HuH-7 (cell line): Measurements from ENCODE around the gene UCN.
"Not testable (repeated sequence)": the region's sequence is repeated elsewhere in the genome, so short reads cannot be mapped to it uniquely, and the experiment has no call there.

Source experiments
- DNase-seq: peaks from one replicate; pipeline ENCODE4 v3.0.0; 2011; ENCODE audit warnings: low spot score

The UCN gene

DNA sequence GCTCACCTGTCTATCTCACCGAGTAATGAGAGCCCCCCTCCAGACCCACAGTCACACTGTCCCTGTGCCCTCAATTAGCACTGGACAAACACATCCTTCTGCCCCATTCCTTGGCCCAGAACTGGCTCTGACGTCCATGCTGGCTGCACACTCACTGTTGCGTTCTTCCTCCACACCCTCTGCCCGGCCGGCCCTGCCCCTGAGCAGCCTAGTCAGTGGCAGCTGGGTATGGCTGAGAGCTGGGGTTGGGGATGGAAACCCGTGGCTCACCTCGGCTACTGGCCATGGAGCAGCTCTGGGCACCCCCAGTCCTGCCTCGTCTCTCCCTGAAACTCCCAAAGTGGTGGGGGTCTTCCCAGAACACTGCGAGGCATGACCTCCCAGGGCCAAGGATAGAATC lies 6.5 kb upstream of the UCN start:
- no peak for DNase-seq

DNA sequence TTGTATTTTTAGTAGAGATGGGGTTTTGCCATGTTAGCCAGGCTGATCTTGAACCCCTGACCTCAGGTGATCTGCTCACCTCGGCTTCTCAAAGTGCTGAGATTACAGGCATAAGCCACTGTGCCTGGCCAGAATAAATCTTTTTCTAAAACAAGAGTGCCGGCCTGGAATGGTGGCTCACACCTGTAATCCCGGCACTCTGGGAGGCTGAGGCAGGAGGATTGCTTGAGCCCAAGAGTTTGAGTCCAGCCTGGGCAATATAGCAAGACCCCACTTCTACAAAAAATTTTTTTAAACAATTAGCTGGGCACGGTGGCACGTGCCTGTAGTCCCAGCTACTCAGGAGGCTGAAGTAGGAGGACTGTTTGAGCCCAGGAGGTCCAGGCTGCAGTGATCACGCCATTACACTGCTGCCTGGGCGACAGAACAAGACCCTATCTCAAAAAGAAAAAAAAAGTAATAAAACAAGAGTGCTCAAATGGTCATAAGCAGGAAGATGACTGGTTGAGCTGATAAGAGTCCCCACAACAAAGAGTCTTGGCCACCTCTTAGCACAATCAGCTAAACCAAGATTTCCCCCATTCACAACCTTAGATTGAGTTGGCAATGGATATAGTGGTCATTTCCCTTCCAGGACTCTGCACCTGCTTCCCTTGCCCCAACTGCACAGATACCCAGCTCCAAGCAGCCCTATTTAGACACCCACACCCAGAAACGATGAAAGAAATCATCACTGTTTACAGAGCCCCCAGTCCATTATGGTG lies 5.8 kb upstream of the UCN start:
- no peak for DNase-seq

DNA sequence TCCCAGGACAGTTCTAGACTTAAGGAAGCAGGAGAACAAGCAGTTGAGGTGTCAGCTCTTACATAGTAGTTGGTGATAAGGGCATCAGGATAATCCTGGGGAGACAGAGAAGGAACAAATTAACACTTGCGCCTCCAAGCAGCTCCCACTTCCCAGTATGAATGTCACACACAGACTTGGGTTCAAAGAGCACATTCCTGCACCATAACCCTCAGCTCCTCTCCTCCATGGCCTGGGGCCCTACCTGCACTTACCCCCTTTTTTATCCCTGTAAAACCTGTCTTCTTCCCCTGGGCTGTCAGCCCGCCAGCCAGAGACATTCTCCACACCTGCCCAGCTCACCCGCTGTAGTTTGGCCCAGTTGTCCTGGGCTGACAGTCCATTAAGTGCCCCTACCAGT lies 3.9 kb upstream of the UCN start:
- DNase-seq: no peak

DNA sequence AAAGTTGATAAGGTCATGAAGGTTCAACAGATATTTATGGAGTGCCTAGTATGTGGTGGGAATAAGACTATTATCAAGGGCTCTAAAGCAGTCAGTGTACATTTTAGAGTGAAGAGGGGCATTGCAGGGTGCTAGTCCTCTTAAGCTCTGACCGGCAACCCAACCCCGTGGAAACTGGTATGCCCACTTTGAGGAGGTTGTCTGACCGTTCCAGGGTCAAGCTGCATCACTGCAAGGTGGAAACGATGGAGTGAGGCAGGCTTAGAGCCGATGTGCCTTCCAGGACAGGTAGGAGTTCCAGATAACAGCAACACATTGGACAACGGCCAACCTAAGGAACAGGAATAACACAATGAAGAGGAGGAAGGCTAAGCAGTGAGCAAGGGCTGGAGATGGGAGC lies 1.4 kb upstream of the UCN start:
- DNase-seq: no peak

DNA sequence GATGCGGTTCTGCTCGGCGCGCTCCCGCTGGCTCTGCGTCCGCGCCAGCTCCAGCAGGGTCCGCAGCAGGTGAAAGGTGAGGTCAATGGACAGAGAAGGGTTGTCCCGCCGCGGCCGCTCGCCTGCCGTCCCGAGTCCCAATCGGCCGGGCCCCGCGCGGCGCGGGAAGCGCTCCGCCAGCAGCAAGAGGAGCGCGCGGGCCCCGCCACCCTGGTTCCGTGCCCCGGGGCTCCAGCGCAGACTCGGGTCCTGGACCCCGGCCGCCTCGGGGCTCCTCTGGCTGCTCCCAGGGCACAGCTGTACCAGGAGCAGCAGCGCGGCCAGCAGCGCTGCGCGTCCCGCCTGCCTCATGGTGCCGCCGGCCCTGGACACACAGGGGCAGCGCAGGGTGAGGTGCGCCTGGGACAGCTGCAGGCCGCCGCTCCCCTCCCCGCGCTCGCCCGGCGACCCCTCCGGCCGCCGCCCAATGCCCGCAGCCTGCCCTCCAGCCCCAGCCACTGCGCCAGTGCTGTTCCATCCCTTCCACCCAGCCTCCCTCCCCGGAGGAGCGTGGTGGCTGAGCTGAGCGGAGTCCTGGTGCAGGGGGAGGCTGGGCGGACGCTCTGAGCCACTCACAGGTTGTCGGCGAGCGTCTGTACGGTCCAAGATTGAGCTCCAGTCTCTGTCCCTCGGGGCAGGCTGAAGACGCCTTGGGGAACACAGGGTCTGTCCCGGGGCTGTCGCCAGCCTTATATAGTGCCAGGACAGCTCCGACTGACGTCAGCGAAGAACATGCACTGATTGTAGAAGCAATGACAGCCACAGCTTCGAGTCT lies 493 bp downstream of the UCN start:
- DNase-seq: no peak

DNA sequence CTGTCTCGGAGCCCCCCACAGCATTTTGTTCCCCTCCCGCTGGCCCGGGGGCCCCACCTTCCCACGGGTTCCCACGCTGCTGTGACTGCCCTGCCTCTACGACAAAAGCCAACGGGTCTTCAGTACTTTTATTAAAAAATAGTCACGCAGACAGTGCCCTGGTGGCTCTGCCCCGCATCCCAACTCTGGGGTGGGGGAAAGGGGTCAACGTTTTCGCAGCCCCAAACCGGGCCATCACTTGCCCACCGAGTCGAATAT lies 1.0 kb downstream of the UCN start:
- DNase-seq: no peak

DNA sequence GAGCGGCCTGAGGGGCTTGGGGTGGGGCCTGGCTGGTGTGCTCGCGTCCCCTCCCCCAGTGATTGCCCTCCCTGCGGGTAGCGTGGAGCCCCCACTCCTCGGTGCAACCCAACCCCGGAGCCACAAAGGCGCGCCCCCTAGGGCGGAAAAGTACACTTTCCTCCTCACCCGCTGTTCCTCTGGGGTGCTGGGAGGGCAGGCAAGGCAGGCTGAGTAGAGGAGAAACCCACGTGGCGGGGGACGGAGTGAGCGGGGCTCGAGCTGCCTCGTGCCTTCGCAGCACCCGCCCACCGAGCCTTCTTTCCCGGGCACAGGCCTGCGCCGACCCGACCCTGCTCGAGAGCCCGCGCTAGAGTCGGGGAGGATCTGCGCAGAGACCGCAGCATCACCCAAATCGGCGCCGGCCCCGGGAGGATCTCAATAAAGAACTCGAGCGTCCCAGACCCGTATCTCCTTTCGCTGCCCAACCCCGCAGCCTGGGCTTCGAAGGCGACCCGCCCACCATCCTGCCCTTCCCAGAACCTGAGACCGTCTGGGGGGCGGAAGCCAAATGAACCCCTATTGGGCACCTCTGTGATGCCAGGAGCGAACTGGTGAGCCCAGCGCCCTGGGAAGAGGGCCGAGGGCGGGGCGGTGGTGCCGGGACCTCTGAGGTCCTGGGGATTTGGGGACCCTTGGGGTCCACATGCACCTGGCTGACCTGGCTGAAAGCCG lies 1.5 kb downstream of the UCN start:
- DNase-seq: no peak

DNA sequence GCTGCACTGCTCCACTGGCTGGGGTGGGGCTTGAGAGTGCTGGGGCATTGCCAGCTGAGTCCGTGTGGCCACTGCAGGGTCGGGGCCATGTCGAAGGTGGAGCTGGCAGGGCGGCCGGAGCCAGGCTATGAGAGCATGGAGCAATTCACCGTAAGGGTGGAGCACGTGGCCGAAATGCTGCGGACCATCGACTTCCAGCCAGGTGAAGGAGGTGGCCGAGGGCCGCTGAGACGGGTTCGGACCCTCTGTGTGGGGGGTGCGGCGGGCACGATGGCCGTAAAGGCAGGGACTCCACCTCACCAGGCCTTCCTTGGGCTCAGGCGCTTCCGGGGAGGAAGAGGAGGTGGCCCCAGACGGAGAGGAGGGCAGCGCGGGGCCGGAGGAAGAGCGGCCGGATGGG lies 2.1 kb downstream of the UCN start:
- no peak for DNase-seq

DNA sequence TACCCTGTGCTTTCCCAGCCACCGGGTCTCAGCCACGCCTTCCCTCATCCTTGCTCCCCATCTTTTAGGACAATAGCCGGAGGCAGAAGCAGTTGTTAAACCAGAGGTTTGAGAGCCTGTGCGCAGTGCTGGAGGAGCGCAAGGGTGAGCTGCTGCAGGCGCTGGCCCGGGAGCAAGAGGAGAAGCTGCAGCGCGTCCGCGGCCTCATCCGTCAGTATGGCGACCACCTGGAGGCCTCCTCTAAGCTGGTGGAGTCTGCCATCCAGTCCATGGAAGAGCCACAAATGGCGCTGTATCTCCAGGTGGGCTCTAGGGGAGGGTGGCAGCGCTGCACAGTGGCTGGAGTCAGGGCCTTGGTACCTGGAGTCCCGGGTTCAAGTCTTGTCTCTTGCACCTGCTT lies 2.7 kb downstream of the UCN start:
- DNase-seq: no peak

DNA sequence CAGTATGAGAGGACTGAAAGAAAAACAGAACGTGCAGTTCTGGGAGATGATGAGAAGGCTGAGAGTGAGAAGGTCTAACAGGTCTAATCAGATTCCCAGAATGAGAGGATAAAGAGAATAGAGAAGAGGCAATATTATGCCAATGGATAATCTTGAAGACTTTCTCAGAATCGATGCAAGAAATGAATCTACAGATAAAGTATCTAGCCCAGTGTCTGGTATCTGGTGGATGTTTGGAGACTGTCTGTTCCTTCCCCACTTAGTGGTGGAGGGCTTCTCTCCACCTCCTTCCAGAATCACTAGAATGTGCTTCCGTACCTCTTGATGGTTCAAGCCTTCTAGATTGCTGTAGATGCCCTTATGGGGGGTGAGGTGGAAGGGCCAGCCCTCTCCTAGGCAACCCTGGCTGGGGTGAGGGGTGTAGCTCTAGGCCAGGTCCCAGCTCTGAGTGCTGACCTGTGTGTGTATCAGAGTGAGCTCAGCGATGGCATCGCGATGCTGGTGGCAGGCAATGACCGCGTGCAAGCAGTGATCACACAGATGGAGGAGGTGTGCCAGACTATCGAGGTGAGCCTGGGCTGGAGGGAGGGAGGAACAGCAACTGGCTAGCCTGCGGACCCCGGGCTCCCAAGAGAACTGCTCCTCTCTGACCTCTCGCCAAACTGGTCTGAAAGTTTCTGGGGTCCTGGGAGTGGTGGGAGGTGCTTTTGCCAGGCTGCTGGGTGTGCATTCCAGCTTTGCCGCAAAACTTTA lies 3.6 kb downstream of the UCN start:
- DNase-seq: no peak

DNA sequence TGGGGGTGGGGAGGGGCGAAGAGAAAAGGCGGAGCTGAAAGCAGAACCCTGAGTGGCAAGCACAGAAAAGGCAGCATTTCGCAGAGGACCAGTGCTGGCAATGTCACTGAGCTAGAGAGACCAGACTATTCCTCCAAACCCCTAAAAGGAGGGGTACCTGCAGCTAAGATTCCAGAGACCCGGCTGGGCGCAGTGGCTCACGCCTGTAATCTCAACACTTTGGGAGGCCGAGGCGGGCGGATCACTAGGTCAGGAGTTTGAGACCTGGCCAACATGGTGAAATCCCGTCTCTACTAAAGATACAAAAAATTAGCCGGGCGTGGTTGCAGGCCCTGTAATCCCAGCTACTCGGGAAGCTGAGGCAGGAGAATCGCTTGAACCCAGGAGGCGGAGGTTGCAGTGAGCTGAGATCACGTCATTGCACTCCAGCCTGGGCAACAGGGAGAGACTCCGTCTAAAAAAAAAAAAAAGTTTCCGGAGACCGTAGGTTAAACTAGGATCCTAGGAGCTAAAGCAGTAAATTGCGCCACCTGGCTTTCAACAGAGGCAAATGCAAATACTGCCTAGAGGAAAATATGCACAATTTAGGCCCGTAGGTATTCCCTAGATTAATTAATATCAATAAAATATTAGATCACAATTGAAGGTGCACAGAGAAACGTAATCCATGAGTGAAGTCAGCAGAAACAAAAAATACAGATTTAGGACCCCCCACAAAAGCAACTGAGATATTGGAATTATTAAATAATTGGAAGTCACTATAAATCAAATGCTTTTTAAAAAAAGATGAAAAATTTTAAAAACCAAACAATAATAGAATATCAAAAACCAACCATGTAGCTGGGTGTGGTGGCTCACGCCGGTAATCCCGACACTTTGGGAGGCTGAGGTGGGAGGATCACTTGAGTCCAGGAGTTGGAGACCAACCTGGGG lies 4.9 kb downstream of the UCN start:
- peak; percentile 88 for DNase-seq

DNA sequence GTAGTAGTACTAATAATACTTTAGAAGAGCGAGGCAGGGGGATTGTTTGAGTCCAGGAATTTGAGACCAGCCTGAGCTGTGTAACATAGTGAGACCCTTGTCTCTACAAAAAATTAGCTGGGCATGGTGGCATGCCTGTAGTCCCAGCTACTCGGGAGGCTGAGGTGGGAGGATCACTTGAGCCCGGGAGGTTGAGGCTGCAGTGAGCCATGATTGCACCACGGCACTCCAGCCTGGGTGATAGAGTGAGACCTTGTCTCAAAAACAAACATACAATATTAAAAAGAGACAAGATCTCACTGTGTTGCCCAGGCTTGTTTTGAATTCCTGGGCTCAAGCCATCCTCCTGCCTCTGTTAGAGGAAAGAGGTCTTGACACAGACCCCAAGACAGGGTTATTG lies 7.6 kb downstream of the UCN start:
- not testable (repeated sequence) for DNase-seq

DNA sequence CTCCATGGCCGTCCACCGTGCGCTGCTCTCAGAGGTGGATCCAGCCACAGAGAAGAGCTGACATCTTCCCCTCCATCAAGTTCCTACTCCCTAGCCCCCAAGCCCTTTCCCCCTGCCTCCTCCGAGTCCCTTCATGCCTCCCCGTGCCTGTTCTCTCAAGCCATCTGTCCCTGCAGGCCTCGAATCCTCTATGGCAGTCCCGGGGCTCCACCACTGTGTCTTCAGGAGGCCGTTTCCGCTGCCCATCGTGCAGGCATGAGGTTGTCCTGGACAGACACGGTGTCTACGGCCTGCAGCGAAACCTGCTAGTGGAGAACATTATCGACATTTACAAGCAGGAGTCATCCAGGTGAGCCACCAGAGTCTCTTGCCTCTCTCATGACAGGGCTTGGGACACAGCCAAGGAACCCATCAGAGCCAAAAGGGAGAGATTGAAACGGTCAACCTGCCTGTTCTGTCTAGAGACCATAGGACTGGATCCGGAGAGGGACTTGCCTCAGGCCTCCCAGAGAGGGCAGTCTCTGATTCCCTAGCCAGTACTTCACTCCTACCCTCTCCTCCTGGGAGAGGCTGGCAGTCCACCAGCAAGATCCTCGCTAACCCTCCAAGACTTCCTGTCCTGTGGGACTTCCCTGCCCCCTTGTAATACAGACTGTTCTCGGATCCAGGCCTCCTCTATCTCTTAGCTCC lies 9.7 kb downstream of the UCN start:
- no peak for DNase-seq

DNA sequence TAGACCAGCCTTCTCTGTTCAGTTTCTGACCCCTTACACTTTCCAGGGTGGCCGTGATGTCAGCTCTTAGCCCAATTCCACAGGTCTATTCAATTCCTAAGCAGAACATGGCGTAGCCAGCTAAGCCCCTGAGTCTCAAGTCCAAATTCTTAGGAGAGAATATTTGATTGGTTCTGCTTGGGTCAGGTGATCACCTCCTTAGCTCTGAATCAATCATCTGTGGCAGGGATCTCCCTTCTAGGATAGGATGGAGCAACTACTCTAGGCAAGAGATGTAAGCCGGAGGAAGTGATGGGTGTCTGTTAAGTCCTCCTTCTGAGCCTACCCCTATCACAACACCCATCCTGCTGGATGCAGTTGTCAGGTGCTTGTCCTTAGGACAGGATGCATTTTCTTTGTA lies 11.1 kb downstream of the UCN start:
- no peak for DNase-seq

DNA sequence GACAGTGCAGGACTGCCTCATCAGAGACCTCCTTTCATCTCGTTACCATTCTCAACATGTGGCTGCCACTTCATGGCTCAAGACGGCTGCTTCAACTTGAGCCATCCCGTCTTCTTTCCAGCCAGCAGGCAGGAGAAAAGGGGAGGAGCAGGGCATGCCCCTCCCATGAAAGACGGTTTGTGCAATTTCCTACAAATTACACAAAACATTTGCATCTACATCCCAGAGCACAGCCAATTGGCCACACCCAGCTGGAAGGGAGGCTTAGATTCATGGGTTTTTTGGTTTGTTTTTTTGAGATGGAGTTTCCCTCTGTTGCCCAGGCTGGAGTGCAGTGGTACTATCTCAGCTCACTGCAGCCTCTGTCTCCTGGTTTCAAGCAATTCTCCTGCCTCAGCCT lies 11.8 kb downstream of the UCN start:
- no peak for DNase-seq

DNA sequence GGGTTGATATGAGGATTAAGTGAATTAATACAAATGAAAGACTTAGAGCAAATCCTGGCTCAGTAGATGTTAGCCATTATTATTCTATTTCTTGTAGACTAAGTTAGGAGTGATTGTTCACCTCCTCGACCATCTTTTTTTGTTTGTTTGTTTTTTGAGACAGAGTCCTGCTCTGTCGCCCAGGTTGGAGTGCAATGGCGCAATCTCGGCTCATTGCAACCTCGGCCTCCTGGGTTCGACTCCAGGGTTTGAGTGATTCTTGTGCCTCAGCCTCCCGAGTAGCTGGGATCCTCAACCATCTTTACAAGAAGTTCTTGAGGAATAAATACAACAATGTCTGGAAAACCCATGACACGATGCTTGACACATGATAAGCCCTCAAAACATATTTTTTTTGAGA lies 13.3 kb downstream of the UCN start:
- DNase-seq: no peak

DNA sequence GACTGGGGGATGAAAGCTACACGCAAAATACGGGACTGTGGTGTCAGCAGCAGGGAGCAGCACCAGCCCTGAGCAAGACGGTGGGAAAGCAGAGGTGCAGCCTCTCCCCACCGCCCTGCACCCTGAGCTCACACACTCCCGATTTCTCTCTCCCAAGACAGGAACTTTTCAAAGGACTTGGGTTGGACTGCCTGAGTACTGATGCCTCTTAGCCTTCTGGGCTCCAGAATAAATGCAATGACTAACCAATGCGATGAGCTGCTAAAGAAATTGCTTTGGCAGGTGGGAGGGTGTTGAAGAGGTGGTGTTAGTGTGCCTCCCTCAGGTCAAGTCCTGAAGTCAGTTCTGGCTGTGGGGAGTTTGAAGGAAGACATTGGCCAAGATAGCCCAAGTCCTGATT lies 16.4 kb downstream of the UCN start:
- DNase-seq: peak; percentile 45

DNA sequence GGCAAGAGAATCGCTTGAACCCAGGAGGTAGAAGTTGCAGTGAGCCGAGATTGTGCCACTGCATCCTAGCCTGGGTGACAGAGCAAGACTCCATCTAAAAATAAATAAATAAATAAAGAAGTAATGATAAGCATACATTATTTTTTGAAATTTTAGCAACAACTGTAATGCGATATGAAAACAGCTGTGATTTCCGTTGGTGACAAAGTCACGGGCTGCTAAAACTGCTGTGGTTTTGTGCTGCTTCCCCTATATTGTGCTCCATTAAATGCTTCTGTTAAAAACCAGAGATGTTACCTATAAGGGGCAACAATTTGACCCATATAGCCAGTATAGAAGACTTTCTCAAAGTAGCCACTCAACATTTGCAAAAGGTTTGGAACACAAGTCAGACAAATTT lies 17.7 kb downstream of the UCN start:
- no peak for DNase-seq

DNA sequence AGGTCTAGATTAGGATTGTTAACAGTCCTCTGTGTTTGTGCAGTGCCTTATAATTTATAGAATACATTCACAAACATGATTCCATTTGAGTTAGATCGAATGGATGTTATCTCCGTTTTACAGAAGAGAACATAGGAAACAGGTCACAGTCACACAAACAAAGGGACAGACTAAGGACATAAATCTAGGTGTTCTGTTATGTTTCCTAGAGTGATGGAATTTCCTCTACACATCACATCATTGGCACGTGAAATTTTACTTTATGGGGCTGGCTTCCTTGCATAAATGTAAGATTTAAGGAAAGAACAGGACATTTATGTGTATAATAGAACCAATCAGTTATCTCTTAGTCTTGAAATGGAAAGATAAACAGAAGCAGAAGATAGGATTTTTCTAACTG lies 19.6 kb downstream of the UCN start:
- DNase-seq: no peak

DNA sequence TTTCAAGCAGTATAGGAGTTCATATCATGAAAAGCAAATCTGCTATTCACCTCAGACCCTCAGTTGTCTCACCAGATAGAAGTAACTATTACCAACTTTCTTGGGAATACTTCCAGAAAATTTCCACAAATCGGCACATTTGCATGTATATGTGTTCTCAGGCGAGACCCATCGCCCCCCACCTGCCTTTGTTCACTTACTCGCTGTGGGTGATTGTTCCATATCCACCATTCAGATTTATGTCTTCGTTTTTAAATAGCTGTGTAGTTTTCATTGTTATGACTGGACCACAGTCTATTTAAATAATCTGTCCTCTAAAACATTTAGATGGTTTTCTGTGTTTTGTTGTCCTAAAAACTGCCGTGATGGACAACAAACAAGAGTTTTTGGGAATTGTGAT lies 22.8 kb downstream of the UCN start:
- DNase-seq: no peak

DNA sequence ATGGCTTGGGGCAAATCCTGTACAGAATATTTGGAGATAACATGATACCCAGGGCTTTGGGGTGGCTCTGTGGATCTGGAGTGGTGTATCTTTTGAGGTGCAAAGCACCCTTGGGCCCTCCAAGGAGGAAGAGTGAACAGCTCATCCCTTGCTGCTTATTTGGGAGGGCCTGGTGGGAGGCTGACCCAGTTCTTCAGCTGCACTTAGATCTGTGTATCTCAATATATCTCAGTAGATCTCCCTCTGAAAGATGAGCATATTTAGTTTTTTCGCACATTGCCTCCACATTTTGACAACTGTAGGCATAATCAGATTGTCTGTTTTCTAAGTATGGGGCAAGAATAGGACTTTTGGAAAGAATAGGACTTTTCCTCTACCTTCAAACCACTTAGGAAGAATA lies 23.2 kb downstream of the UCN start:
- no peak for DNase-seq
